ENCODE results near the gene LMAN2L.

Gene LMAN2L

GRCh38 chr2:96760036-96760985 lies 20.4 kb upstream of the LMAN2L start, which contains the start of gene CNNM4:
Gene CNNM4, plus strand, starts transcription at chr2:96760902. Its CDS starts 98 bp downstream, at chr2:96761000.
- TF ChIP-seq REST (IDR thresholded peaks at IDR 0.05; ENCODE audit: insufficient replicate concordance, low read depth) (no peak), POLR2AphosphoS5 (IDR thresholded peaks at IDR 0.05; ENCODE audit: low read depth) (peak; percentile 21; the same call in 1 of the 2 replicates)
- H3K4me3 ChIP-seq (replicated peaks; ENCODE audit: insufficient read depth, low read length): peak within 1 kb of the TSS; percentile 61
- DNase-seq (ENCODE audit: low read depth in 1 of 2, low spot score in 1 of 2): peak; percentile 92 to 94
- no peaks in the 10 kb centered on the region for H3K27me3 ChIP-seq (ENCODE audit: insufficient read depth, poor library complexity, severe bottlenecking)
- H3K27ac ChIP-seq (replicated peaks): peak within 1 kb of the TSS; percentile 30

GRCh38 chr2:96759548-96759947 lies 19.7 kb upstream of the LMAN2L start:
- TF ChIP-seq GABPA (IDR thresholded peaks at IDR 0.05; ENCODE audit: low read depth) (no peak), CTCF (IDR thresholded peaks at IDR 0.05; ENCODE audit: insufficient read depth, low read length) (no peak), SPI1 (IDR thresholded peaks at IDR 0.05; ENCODE audit: borderline replicate concordance, low read depth) (no peak), REST (IDR thresholded peaks at IDR 0.05; ENCODE audit: insufficient replicate concordance, low read depth) (no peak), POLR2AphosphoS5 (IDR thresholded peaks at IDR 0.05; ENCODE audit: low read depth) (no peak)
- no peak overlapping the region for H3K4me3 ChIP-seq (replicated peaks; ENCODE audit: insufficient read depth, low read length)
- H3K27ac ChIP-seq (replicated peaks): no peak overlapping the region
- DNase-seq (ENCODE audit: low read depth in 1 of 2, low spot score in 1 of 2): no peak
- no peaks in the 10 kb centered on the region for H3K27me3 ChIP-seq (ENCODE audit: insufficient read depth, poor library complexity, severe bottlenecking)

- H3K27ac ChIP-seq (replicated peaks): no peak overlapping the region
- no peak for TF ChIP-seq SPI1 (IDR thresholded peaks at IDR 0.05; ENCODE audit: borderline replicate concordance, low read depth)
- no peak for TF ChIP-seq POLR2AphosphoS5 (IDR thresholded peaks at IDR 0.05; ENCODE audit: low read depth)
- no peak for TF ChIP-seq CTCF (IDR thresholded peaks at IDR 0.05; ENCODE audit: insufficient read depth, low read length)
- no peak for TF ChIP-seq GABPA (IDR thresholded peaks at IDR 0.05; ENCODE audit: low read depth)
- H3K4me3 ChIP-seq (replicated peaks; ENCODE audit: insufficient read depth, low read length): no peak overlapping the region
- DNase-seq (ENCODE audit: low read depth in 1 of 2, low spot score in 1 of 2): no peak
- no peaks in the 10 kb centered on the region for H3K27me3 ChIP-seq (ENCODE audit: insufficient read depth, poor library complexity, severe bottlenecking)
Measured at GRCh38 chr2:96758987-96759386, 19.1 kb upstream of the LMAN2L start.

- Histone ChIP-seq H3K27me3 (ENCODE audit: insufficient read depth, poor library complexity, severe bottlenecking) (no peaks in the 10 kb centered on the region), H3K27ac (replicated peaks) (no peak overlapping the region), H3K4me3 (replicated peaks; ENCODE audit: insufficient read depth, low read length) (no peak overlapping the region)
- DNase-seq (ENCODE audit: low read depth in 1 of 2, low spot score in 1 of 2): no peak
- TF ChIP-seq POLR2AphosphoS5 (IDR thresholded peaks at IDR 0.05; ENCODE audit: low read depth): no peak
- no peak for TF ChIP-seq CTCF (IDR thresholded peaks at IDR 0.05; ENCODE audit: insufficient read depth, low read length)
- TF ChIP-seq SPI1 (IDR thresholded peaks at IDR 0.05; ENCODE audit: borderline replicate concordance, low read depth): no peak
- no peak for TF ChIP-seq REST (IDR thresholded peaks at IDR 0.05; ENCODE audit: insufficient replicate concordance, low read depth)
- TF ChIP-seq GABPA (IDR thresholded peaks at IDR 0.05; ENCODE audit: low read depth): no peak
Measured at GRCh38 chr2:96757477-96757860, 17.6 kb upstream of the LMAN2L start.
